ENCODE measurements around the gene HIPK3.

DNA sequence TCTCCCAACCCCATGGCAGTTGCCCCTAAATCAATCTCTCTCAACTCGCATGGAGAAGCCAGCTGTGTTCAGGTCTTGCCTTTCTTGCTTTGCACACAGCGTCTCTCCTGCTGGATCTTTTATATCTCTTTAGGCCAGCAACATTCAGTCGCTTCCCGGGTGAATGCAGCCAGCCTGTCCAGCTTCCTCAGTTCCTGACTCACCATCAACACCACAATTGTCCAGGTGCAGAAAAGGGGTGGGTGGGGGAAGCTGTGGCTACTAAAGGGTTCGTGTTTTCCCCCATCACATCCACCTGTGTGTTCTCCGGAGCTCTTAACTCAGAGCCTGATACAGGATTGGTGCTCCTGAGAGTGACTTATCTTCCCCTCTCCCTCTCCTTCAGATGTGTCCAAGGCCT, 116.5 kb downstream of the HIPK3 start:
- TF ChIP-seq, protein P1, sequence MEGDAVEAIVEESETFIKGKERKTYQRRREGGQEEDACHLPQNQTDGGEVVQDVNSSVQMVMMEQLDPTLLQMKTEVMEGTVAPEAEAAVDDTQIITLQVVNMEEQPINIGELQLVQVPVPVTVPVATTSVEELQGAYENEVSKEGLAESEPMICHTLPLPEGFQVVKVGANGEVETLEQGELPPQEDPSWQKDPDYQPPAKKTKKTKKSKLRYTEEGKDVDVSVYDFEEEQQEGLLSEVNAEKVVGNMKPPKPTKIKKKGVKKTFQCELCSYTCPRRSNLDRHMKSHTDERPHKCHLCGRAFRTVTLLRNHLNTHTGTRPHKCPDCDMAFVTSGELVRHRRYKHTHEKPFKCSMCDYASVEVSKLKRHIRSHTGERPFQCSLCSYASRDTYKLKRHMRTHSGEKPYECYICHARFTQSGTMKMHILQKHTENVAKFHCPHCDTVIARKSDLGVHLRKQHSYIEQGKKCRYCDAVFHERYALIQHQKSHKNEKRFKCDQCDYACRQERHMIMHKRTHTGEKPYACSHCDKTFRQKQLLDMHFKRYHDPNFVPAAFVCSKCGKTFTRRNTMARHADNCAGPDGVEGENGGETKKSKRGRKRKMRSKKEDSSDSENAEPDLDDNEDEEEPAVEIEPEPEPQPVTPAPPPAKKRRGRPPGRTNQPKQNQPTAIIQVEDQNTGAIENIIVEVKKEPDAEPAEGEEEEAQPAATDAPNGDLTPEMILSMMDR (IDR thresholded peaks at IDR 0.05), result no peak
- TF ChIP-seq POLR2A (IDR thresholded peaks at IDR 0.05), result no peak

Measured in heart left ventricle (tissue), 13 donors.